Urinary bladder (tissue), 4 donors: ENCODE results near the gene HELZ. TPM values are rescaled to one million over a fixed set of nuclear protein-coding genes. Genes with fewer than 3 reads are reported as not detected.
"Not testable (repeated sequence)": the region's sequence is repeated elsewhere in the genome, so short reads cannot be mapped to it uniquely, and the experiment has no call there.

ENCODE experiments used
- DNase-seq: peaks from one replicate; pipeline ENCODE4 v3.0.0-alpha.2; 2015; ENCODE audit errors: extremely low spot score
- H3K27ac ChIP-seq: one replicate; pipeline ENCODE4 v1.5.1; 2013; ENCODE audit warnings: low read depth, mild to moderate bottlenecking, moderate library complexity
- H3K36me3 ChIP-seq: one replicate; pipeline ENCODE4 v1.6.1; 2013; ENCODE audit warnings: mild to moderate bottlenecking, moderate library complexity; ENCODE audit not compliant: insufficient read depth
- H3K4me1 ChIP-seq: one replicate; pipeline ENCODE4 v1.6.1; 2013; ENCODE audit warnings: mild to moderate bottlenecking, moderate library complexity; ENCODE audit not compliant: insufficient read depth
- H3K4me3 ChIP-seq: one replicate; pipeline ENCODE4 v1.5.1; 2013; ENCODE audit warnings: low read depth, low read length
- WGBS: extraction: QIAGEN DNeasy Blood & Tissue Kit; methylation state at CpG from one replicate; pipeline ENCODE4 v1.1.7; 2013; 5-methylcytosine and 5-hydroxymethylcytosine counted together
- polyA plus RNA-seq: library from polyadenylated mRNA; stranded (reverse); fragments of 200-250 nt; gene quantifications from one replicate; pipeline ENCODE4 v1.2.3, GENCODE V29; 2013
- total RNA-seq: library from RNA; depleted of rRNA; stranded (reverse); fragments of >200 nt; gene quantifications from one replicate; pipeline ENCODE4 v1.2.3, GENCODE V29; 2014
- donor health status: healthy with polysubstance abuse.
- donor health status: healthy.

HELZ gene
- total and polyA plus RNA-seq, 2 donors = 7.8 to 129 TPM

DNA sequence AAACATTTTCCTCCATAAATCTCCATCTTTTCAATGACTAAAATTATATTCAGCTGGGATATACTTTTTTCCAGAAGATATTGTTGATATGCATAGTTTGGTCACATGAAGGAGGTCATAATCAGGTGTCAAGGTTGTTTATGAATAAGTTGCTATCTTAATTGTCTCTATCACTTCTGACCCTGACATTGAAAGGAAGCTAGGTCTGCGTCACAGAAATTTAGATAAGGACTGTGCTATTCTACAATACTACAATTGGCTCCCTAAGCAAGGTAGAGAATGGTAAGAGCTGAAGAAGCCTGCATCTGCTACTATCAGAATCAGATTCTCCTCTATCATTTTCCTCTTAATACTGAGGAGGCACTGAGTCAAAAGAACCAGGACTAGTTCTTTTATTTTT is 133.2 kb downstream of the HELZ start:
- 79% methylated on average over 1 of the region's 1 CpG for WGBS
- Histone ChIP-seq H3K27ac (no peak overlapping the region), H3K36me3 (peaks cover 5% of the 10 kb centered on the region), H3K4me1 (no peaks in the 10 kb centered on the region), H3K4me3 (no peak overlapping the region)
- no peak for DNase-seq

DNA sequence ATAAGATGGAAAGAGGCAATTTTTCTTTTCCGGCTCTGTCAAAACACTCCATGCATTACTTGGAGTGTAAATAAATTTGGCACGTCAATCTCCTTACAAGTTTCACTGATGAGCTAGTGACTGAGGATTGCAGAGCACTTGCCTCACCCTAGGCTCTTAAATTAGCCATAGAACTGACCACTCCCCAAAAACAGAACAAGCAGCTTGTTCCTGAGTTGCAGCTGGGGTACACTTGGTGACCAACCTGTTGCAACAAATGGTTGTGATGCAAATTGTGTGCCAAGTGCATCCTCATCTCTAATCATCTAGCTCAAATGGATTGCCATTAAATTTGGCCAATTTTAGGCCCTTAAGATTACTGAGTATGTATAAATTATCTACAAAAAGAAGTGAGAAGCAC is 133.7 kb downstream of the HELZ start:
- Histone ChIP-seq H3K4me3 (no peak overlapping the region), H3K36me3 (peaks cover 5% of the 10 kb centered on the region), H3K4me1 (no peaks in the 10 kb centered on the region), H3K27ac (no peak overlapping the region)
- DNase-seq = no peak
- 96% methylated on average over 2 of the region's 2 CpGs for WGBS

DNA sequence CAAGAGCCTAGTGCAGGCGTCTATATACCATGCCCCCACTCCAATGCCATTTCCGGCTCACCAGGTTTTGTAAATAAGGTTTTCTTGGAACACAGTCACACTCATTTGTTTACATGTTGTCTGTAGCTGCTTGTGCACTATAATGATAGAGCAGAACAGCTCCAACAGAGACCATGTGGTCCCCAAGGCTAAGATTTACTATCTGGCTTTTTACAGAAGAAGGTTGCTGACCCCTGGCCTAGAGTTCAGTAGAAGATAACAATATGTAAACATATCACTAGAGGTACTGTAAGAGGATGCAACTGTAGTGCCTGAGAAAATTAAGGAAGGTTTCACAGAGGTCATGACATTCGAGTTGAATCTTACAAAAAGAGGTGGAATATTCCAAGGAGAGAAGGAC is 134.4 kb downstream of the HELZ start:
- Histone ChIP-seq H3K36me3 (peaks cover 5% of the 10 kb centered on the region), H3K4me3 (no peak overlapping the region), H3K27ac (no peak overlapping the region), H3K4me1 (no peaks in the 10 kb centered on the region)
- DNase-seq = no peak
- WGBS = 74% methylated on average over 3 of the region's 3 CpGs

DNA sequence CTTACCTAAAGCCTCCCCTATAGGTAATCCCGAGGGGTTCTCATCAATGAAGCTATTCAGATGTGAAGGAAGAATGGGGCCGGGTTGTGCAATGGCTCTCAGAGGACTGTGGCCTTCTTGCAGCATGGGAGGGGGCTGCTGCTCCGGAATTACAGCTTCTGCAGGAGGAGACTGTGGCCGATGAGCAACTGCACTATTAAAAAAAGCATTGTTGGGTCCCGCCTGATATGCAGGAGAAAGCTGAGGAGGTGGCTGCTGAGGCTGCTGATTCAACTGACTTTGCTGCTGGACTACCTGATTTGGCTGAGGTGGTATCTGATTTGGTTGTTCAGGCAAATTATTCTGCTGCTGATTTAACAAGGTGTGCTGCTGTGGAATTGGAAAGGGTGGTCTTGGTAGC is 135.9 kb downstream of the HELZ start:
- no peak overlapping the region for H3K4me3 ChIP-seq
- peaks cover 5% of the 10 kb centered on the region for H3K36me3 ChIP-seq
- no peak overlapping the region for H3K27ac ChIP-seq
- DNase-seq = no peak
- no peaks in the 10 kb centered on the region for H3K4me1 ChIP-seq
- 80% methylated on average over 5 of the region's 5 CpGs for WGBS

GRCh38 chr17:67107811-67108775 is 136.9 kb downstream of the HELZ start:
- no peaks in the 10 kb centered on the region for H3K4me1 ChIP-seq
- H3K4me3 ChIP-seq = no peak overlapping the region
- DNase-seq = no peak
- H3K27ac ChIP-seq = no peak overlapping the region
- 89% methylated on average over 13 of the region's 13 CpGs for WGBS
- peaks cover 5% of the 10 kb centered on the region for H3K36me3 ChIP-seq

GRCh38 chr17:67107171-67107570 is 137.8 kb downstream of the HELZ start:
- Histone ChIP-seq H3K4me3 (no peak overlapping the region), H3K27ac (no peak overlapping the region), H3K36me3 (peaks cover 5% of the 10 kb centered on the region), H3K4me1 (no peaks in the 10 kb centered on the region)
- WGBS = 99% methylated on average over 5 of the region's 5 CpGs
- DNase-seq = no peak

- Histone ChIP-seq H3K4me1 (no peaks in the 10 kb centered on the region), H3K4me3 (no peak overlapping the region), H3K36me3 (peaks cover 4% of the 10 kb centered on the region), H3K27ac (no peak overlapping the region)
- DNase-seq = no peak
These were observed 139.8 kb downstream of the HELZ start for GRCh38 chr17:67105213-67105612.

- H3K27ac ChIP-seq, H3K4me1 ChIP-seq, H3K36me3 ChIP-seq, H3K4me3 ChIP-seq, DNase-seq: not testable (repeated sequence)
- 99% methylated on average over 7 of the region's 7 CpGs for WGBS
These were observed 140.4 kb downstream of the HELZ start for GRCh38 chr17:67104641-67105040.

GRCh38 chr17:67098006-67098405 is 147.0 kb downstream of the HELZ start:
- H3K27ac ChIP-seq = no peak overlapping the region
- H3K36me3 ChIP-seq = no peaks in the 10 kb centered on the region
- DNase-seq = no peak
- no peak overlapping the region for H3K4me3 ChIP-seq
- 97% methylated on average over 1 of the region's 1 CpG for WGBS
- H3K4me1 ChIP-seq = no peaks in the 10 kb centered on the region

DNA sequence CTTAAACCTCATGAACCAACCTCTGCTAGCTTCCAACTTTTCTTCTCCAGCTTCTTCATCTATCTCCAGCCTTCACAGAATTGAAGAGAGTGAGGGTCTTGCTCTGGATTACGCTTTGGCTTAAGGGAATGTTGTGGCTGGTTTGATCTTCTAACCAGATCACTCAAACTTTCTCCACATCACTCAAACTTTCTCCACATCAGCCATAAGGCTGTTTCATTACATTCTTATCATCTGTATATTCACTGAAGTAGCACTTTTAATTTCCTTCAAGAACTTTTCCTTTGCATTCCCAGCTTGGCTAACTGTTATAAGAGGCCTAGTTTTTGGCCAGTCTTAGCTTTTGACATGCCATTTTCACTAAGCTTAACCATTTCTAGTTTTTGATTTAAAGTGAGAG is 148.4 kb downstream of the HELZ start:
- DNase-seq = no peak
- no peaks in the 10 kb centered on the region for H3K4me1 ChIP-seq
- 99% methylated on average over 1 of the region's 1 CpG for WGBS

GRCh38 chr17:67095803-67096202 is 149.2 kb downstream of the HELZ start:
- 97% methylated on average over 1 of the region's 1 CpG for WGBS
- Histone ChIP-seq H3K36me3 (no peaks in the 10 kb centered on the region), H3K4me1 (no peaks in the 10 kb centered on the region), H3K4me3 (no peak overlapping the region), H3K27ac (no peak overlapping the region)
- DNase-seq = no peak

More for the DNA sequence above, 148.4 kb downstream of the HELZ start:
- no peak overlapping the region for H3K27ac ChIP-seq
- H3K36me3 ChIP-seq = no peaks in the 10 kb centered on the region
- H3K4me3 ChIP-seq = no peak overlapping the region

DNA sequence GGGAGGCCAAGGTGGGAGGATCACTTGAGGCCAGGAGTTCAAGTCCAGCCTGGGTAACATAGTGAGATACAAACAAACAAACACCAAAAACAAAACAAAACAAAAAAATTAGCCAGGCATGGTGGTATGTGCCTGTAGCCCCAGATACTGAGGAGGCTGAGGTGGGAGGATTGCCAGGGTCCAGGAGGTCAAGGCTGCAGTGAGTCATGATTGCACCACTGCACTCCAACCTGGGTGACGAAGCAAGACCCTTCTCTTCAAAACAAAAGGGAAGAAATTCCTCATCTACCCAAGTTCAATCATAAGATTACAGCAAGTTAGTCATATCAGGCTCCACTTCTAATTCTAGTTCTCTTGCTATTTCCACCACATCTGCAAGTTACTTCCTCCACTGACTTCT is 149.7 kb downstream of the HELZ start:
- DNase-seq, H3K4me1 ChIP-seq, H3K36me3 ChIP-seq, H3K27ac ChIP-seq, H3K4me3 ChIP-seq: not testable (repeated sequence)
- WGBS = 48% methylated on average over 1 of the region's 1 CpG

- 89% methylated on average over 2 of the region's 2 CpGs for WGBS
- Histone ChIP-seq H3K4me1 (no peaks in the 10 kb centered on the region), H3K4me3 (no peak overlapping the region), H3K36me3 (no peaks in the 10 kb centered on the region), H3K27ac (no peak overlapping the region)
- no peak for DNase-seq
These were observed 151.6 kb downstream of the HELZ start for GRCh38 chr17:67093348-67093747.

GRCh38 chr17:67092710-67093109 is 152.3 kb downstream of the HELZ start:
- not testable (repeated sequence) for DNase-seq, H3K4me1 ChIP-seq, H3K4me3 ChIP-seq, H3K36me3 ChIP-seq, H3K27ac ChIP-seq
- 84% methylated on average over 7 of the region's 7 CpGs for WGBS
